ENCODE measurements around the gene PCDHGA11. TPM values are rescaled to one million over a fixed set of nuclear protein-coding genes. Genes with fewer than 3 reads are reported as not detected.

Gene PCDHGA11
- total RNA-seq, result 1 to 10 TPM; 3.4 to 6.2 (median 4.2) TPM

- TF ChIP-seq CTCF (IDR thresholded peaks at IDR 0.05; ENCODE audit: low read depth), result no peak
These were observed at the start of gene PCDHGA11 for GRCh38 chr5:141420855-141421488. TSS of gene PCDHGA11 (plus strand) at chr5:141421051. CDS start at chr5:141421228, 177 bp downstream.

DNA sequence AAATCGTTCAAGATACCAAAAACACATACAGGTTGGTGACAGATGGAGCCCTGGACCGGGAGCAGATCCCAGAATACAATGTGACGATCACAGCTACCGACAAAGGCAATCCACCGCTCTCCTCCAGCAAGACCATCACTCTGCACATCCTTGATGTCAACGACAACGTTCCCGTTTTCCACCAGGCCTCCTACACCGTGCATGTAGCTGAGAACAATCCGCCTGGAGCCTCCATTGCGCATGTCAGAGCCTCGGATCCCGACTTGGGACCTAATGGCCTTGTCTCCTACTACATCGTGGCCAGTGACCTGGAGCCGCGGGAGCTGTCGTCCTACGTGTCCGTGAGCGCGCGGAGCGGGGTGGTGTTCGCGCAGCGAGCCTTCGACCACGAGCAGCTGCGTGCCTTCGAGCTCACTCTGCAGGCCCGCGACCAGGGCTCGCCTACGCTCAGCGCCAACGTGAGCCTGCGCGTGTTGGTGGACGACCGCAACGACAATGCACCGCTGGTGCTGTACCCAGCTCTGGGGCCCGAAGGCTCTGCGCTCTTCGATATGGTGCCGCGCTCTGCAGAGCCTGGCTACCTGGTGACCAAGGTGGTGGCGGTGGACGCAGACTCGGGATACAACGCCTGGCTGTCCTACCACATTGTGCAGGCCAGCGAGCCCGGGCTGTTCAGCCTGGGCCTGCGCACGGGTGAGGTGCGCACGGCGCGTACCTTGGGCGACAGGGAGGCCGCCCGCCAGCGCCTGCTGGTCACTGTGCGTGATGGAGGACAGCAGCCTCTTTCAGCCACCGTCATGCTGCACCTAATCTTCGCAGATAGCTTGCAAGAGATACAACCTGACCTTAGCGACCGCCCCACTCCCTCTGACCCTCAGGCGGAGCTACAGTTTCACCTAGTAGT, 49.0 kb upstream of the PCDHGA11 start:
- no peak for TF ChIP-seq CTCF (IDR thresholded peaks at IDR 0.05; ENCODE audit: low read depth)

- no peak for TF ChIP-seq CTCF (IDR thresholded peaks at IDR 0.05; ENCODE audit: low read depth)
These were observed 47.1 kb upstream of the PCDHGA11 start, which contains the start of gene PCDHGA6 for GRCh38 chr5:141373673-141374317. TSS of gene PCDHGA6 (plus strand) at chr5:141373891. CDS start at chr5:141374084, 193 bp downstream.

GRCh38 chr5:141374627-141375026, 46.2 kb upstream of the PCDHGA11 start:
- no peak for TF ChIP-seq CTCF (IDR thresholded peaks at IDR 0.05; ENCODE audit: low read depth)

DNA sequence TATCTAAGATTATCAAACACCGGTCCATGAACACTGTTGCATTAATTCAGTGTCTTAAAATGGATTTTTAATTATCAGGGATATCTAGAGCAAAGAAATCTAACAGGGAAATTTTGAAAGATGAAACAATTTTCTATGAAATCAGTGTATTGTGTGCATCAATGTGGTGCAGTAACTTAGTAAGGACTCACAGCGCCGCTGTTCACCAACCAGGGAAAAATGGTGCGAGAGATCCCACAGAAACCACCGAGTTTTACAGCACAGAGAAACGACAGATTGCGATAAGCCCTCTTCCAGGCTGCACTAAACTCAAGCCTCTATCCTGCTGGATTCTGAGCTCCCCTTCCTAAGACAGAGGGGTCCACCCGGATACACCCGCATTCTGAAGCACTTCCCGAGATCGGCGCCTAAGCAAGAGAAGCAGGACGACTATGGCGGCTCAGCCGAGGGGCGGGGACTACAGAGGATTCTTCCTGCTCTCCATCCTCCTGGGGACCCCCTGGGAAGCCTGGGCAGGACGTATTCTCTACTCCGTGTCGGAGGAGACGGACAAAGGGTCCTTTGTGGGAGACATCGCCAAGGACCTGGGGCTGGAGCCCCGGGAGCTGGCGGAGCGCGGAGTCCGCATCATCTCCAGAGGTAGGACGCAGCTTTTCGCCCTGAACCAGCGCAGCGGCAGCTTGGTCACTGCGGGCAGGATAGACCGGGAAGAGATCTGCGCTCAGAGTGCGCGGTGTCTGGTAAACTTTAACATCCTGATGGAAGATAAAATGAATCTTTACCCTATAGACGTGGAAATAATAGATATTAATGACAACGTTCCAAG, 38.2 kb upstream of the PCDHGA11 start, which contains the start of gene PCDHGA7:
PCDHGA7 (plus strand) TSS at position 274 of the 826 bp plus-strand sequence; CDS start at position 432, 158 bp downstream.
- TF ChIP-seq CTCF (IDR thresholded peaks at IDR 0.05; ENCODE audit: low read depth), result no peak

DNA sequence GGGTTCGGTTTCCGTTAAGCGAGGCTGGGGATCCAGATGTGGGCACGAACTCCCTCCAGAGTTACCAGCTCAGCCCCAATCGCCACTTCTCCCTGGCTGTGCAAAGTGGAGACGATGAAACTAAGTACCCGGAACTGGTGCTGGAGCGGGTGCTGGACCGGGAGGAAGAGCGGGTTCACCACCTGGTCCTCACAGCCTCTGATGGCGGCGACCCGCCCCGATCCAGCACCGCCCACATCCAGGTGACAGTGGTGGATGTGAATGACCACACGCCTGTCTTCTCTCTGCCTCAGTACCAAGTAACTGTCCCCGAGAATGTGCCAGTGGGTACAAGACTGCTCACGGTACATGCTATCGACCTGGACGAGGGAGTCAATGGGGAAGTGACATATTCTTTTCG, 37.5 kb upstream of the PCDHGA11 start:
- TF ChIP-seq CTCF (IDR thresholded peaks at IDR 0.05; ENCODE audit: low read depth), result no peak

Measured in subcutaneous adipose tissue (tissue), 4 donors.